Colonic mucosa (tissue), 4 donors: ENCODE measurements around the gene DHRS12. TPM values are rescaled to one million over a fixed set of nuclear protein-coding genes. Genes with fewer than 3 reads are reported as not detected.

ENCODE experiments used
- DNase-seq: peaks from one replicate; pipeline ENCODE4 v3.0.0-alpha.2; 2020
- H3K27ac ChIP-seq: fragments of 200-600 bp; one replicate; pipeline ENCODE4 v1.8.0; 2021
- H3K27me3 ChIP-seq: fragments of 200-600 bp; one replicate; pipeline ENCODE4 v1.8.0; 2021
- H3K36me3 ChIP-seq: fragments of 200-600 bp; one replicate; pipeline ENCODE4 v1.8.0; 2021
- H3K4me1 ChIP-seq: fragments of 200-600 bp; one replicate; pipeline ENCODE4 v1.8.0; 2021; ENCODE audit warnings: mild to moderate bottlenecking
- H3K4me3 ChIP-seq: fragments of 200-600 bp; one replicate; pipeline ENCODE4 v1.8.0; 2021
- H3K9ac ChIP-seq, 2 donors: one replicate each; pipeline ENCODE4 v1.7.0; 2013; ENCODE audit warnings: control low read depth in 2 of 2, low read depth in 2 of 2, low read length in 2 of 2
- H3K9me3 ChIP-seq: fragments of 200-600 bp; one replicate; pipeline ENCODE4 v1.8.0; 2021
- intact Hi-C: fragments of 100-400 bp; cut with DNase I; formaldehyde crosslinking; loops from one replicate; pipeline ENCODE4 v1.14.1; 2022
- total RNA-seq, 2 donors: library from RNA; stranded (reverse); fragmentation: NEBNext Ultra II Directional in 1 of 2; extraction: Animal tissue kit (Norgen Biotek cat#: 25700) in 1 of 2; gene quantifications; one replicate each; pipeline ENCODE4 v1.2.1, GENCODE V29; 2021
- TF ChIP-seq, protein P1 (sequence below): fragments of 200-600 bp; IDR thresholded peaks from one replicate; pipeline ENCODE4 v1.8.0; 2022; ENCODE audit warnings: antibody characterized with exemption, mild to moderate bottlenecking
- donor health status: healthy.
- donor health status: DM: no; HTN: no; CAD: no.
- donor health status: DM: no; HTN: no; CAD: no.

DHRS12 gene
- total RNA-seq, 2 donors from 2014 or later: 6.6 to 12.4 TPM

DNA sequence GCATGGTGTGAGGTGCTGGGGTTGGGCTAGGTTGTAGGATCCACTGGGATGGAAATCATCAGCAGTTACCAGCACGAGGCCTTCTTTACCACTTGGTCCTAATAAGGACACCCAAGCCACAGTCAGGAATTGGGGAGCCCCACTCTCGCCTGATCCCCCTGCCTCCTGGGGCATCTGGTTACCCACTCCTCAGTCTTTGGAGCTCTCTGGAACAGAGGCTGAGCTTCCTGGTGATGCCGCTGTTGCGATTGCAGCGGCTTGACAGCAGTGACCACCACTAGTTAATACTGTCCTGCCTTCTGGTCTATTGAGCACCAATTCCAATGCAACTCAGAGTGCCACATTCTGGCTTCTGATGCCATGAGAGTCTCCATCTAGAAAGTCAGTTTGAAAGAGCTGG, 27.6 kb upstream of the DHRS12 start:
- no peaks in the 10 kb centered on the region for H3K9me3 ChIP-seq
- H3K4me3 ChIP-seq: no peak overlapping the region
- H3K36me3 ChIP-seq: no peaks in the 10 kb centered on the region
- H3K9ac ChIP-seq: no peak overlapping the region
- TF ChIP-seq, protein P1, sequence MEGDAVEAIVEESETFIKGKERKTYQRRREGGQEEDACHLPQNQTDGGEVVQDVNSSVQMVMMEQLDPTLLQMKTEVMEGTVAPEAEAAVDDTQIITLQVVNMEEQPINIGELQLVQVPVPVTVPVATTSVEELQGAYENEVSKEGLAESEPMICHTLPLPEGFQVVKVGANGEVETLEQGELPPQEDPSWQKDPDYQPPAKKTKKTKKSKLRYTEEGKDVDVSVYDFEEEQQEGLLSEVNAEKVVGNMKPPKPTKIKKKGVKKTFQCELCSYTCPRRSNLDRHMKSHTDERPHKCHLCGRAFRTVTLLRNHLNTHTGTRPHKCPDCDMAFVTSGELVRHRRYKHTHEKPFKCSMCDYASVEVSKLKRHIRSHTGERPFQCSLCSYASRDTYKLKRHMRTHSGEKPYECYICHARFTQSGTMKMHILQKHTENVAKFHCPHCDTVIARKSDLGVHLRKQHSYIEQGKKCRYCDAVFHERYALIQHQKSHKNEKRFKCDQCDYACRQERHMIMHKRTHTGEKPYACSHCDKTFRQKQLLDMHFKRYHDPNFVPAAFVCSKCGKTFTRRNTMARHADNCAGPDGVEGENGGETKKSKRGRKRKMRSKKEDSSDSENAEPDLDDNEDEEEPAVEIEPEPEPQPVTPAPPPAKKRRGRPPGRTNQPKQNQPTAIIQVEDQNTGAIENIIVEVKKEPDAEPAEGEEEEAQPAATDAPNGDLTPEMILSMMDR: no peak
- DNase-seq: no peak
- no peaks in the 10 kb centered on the region for H3K4me1 ChIP-seq
- intact Hi-C loops: no loop called here
- no peak overlapping the region for H3K27ac ChIP-seq
- no peaks in the 10 kb centered on the region for H3K27me3 ChIP-seq

DNA sequence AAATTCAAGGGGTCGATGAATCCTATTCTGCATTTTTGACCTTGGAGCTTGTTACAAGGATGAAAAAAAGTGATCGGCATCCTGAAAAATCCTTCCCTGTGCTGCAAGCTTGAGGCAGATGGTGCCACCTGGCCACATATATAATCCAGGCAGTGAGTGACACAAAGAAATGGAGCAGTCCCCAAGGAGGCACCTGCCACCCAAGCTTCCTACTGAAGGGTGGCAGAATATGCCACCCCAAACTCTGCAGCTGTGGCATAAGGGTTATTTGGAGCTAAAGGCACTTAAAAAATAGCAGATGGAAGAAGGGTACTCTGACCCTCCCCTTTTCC, 25.6 kb upstream of the DHRS12 start:
- TF ChIP-seq, protein P1: no peak
- Histone ChIP-seq H3K9ac (no peak overlapping the region), H3K36me3 (no peaks in the 10 kb centered on the region), H3K4me1 (no peaks in the 10 kb centered on the region), H3K27ac (no peak overlapping the region), H3K9me3 (no peaks in the 10 kb centered on the region), H3K27me3 (no peaks in the 10 kb centered on the region), H3K4me3 (no peak overlapping the region)
- intact Hi-C loops: no loop called here
- DNase-seq: no peak

DNA sequence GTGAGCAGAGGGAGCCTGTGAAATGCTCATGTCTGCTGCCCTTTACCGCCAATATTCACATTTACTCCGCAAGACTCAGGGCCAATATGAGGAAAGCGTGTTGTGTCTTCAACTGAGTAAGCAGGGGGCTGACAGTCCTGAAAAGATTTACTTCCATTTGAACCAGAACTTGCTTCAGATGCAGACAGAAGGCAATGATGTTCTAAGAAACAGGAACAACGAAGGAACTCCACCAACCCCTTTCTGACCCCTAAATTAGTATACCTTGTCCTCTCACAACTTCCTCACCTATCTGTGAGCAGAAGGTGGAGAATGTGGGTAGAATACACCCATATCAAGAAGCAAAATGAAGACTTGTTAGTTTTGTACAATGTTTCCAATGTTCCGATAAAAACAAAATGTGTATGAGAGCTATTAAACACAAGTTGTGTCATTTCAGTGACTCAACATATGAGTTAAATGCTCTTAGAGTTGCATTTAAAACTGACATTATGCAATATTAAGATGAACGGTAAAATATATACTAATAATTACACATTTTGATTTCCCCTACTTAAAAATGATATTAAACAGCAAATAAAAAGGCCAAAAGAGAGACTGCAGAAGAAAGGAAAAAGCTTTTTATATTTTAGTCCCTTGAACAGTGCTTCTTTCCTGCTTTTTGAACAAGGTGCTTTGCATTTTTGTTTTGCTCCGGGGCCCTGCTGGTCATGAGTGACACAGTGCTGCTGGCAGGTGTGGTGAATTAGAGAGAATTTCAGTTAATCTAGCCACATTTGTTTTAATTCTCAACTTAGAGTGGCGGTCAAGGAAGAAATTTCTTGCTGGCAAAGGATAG, 25.0 kb upstream of the DHRS12 start:
- Histone ChIP-seq H3K4me1 (no peaks in the 10 kb centered on the region), H3K4me3 (no peak overlapping the region), H3K27me3 (no peaks in the 10 kb centered on the region), H3K27ac (no peak overlapping the region), H3K9ac (no peak overlapping the region), H3K36me3 (no peaks in the 10 kb centered on the region), H3K9me3 (no peaks in the 10 kb centered on the region)
- intact Hi-C loops: no loop called here
- DNase-seq: no peak
- TF ChIP-seq, protein P1: no peak

DNA sequence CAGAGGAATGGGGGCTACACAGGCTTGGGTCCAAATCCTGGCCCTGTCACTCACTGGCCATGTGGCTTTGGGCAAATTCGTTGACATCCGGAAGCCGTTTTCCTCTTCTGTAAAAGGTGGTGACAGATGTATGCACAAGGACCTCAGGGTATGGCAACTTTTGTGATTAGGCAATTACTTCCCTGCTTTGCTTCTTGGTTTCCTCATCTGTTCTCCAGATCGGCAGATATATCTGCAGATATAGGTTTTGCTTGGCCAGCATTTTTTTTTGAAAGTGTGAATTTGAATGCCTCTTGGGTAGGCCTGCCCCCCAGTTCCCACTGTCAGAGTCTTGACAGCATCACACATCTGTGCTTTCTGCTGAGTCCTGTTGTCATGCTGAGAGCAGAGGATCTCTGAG, 23.3 kb upstream of the DHRS12 start:
- no peaks in the 10 kb centered on the region for H3K4me1 ChIP-seq
- H3K36me3 ChIP-seq: no peaks in the 10 kb centered on the region
- DNase-seq: no peak
- H3K27ac ChIP-seq: no peak overlapping the region
- H3K9ac ChIP-seq: no peak overlapping the region
- H3K27me3 ChIP-seq: no peaks in the 10 kb centered on the region
- intact Hi-C loops: no loop called here
- TF ChIP-seq, protein P1: no peak
- H3K4me3 ChIP-seq: no peak overlapping the region
- H3K9me3 ChIP-seq: no peaks in the 10 kb centered on the region

DNA sequence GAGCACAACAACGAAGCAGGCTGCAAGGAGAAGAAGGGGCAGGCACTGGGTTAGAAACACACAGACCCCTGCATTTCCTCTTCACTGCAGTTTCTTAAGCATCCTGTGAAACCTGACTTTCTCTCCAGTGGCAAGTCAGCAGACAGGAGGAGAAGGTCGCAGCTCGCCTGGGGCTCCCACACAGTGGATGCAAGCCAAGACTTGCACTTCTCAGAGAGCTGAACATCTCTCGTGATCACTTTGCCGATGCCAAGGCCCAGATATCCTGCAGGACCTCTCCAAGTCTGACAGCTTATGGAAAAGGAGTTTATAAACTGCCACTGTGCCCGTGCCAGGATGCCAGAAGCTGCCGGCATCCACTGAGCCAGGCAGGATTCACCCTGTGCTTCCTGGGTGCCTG, 22.6 kb upstream of the DHRS12 start:
- H3K27ac ChIP-seq: no peak overlapping the region
- DNase-seq: no peak

More for the DNA sequence above, 22.6 kb upstream of the DHRS12 start:
- no peaks in the 10 kb centered on the region for H3K4me1 ChIP-seq
- H3K9ac ChIP-seq: no peak overlapping the region
- no peak overlapping the region for H3K4me3 ChIP-seq
- intact Hi-C loops: no loop called here
- H3K27me3 ChIP-seq: no peaks in the 10 kb centered on the region
- H3K36me3 ChIP-seq: no peaks in the 10 kb centered on the region
- TF ChIP-seq, protein P1: no peak
- H3K9me3 ChIP-seq: no peaks in the 10 kb centered on the region
